ENCODE measurements around the gene CEP192.

DNA sequence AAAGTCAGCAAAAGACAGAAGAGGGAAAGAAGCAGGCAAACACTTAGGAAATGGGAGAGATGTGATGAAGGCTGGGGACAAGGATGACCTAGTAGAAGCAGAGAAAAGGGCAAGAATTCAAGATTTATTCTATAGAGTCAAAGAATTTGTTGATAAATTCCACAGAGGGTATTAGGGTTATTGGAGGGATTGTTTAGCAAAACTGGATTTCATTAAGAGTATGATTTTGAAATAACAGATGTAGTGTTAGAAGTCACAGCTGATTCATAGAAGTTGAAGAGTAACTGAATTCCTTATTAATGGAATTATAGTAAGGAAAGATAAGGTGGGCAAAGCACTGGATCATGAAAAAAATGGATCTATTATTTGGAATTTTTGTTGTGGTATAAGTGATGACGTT is 48.6 kb downstream of the CEP192 start:
- TF ChIP-seq, protein P1, sequence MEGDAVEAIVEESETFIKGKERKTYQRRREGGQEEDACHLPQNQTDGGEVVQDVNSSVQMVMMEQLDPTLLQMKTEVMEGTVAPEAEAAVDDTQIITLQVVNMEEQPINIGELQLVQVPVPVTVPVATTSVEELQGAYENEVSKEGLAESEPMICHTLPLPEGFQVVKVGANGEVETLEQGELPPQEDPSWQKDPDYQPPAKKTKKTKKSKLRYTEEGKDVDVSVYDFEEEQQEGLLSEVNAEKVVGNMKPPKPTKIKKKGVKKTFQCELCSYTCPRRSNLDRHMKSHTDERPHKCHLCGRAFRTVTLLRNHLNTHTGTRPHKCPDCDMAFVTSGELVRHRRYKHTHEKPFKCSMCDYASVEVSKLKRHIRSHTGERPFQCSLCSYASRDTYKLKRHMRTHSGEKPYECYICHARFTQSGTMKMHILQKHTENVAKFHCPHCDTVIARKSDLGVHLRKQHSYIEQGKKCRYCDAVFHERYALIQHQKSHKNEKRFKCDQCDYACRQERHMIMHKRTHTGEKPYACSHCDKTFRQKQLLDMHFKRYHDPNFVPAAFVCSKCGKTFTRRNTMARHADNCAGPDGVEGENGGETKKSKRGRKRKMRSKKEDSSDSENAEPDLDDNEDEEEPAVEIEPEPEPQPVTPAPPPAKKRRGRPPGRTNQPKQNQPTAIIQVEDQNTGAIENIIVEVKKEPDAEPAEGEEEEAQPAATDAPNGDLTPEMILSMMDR (conservative IDR thresholded peaks at IDR 0.05 in 1 of 2, IDR thresholded peaks at IDR 0.05 in 1 of 2; ENCODE audit: extremely low read depth in 1 of 2, insufficient read depth in 1 of 2, low read depth in 1 of 2, low read length in 2 of 2): no peak
- no peak for TF ChIP-seq EZH2 (IDR thresholded peaks at IDR 0.05; ENCODE audit: borderline replicate concordance, low read length)

All from mammary epithelial cell (primary cell).